ENCODE measurements around the gene CRTAP. TPM values are rescaled to one million over a fixed set of nuclear protein-coding genes. Genes with fewer than 3 reads are reported as not detected.
"Not testable (repeated sequence)": the region's sequence is repeated elsewhere in the genome, so short reads cannot be mapped to it uniquely, and the experiment has no call there.

CRTAP gene
- total RNA-seq, 1 experiment from 2014 or later = 104 TPM

GRCh38 chr3:33079813-33080212 is 34.0 kb upstream of the CRTAP start:
- H3K4me2 ChIP-seq (ENCODE audit: low read length); RAD21 ChIA-PET (ENCODE audit: low non-redundant PET in 1 of 2, low total read pairs in 2 of 2, uncharacterized antibody in 2 of 2, unreplicated experiment in 2 of 2); H3K9ac ChIP-seq (ENCODE audit: low read length); BruUV-seq (replicated peaks); ATAC-seq; H3K36me3 ChIP-seq (ENCODE audit: control insufficient read depth in 1 of 2, insufficient read depth in 2 of 2, low read length in 2 of 2); H3K9me3 ChIP-seq (ENCODE audit: control insufficient read depth in 1 of 2, insufficient read depth in 1 of 2, low read depth in 1 of 2, low read length in 2 of 2); H3K9me2 ChIP-seq (ENCODE audit: insufficient read depth); H2AFZ ChIP-seq (ENCODE audit: low read depth, low read length, poor library complexity, severe bottlenecking); H3K27me3 ChIP-seq (ENCODE audit: insufficient read depth, low read length); CTCF ChIA-PET; DNase-seq (ENCODE audit: low read depth, low spot score); H3K27ac ChIP-seq (ENCODE audit: low read depth, low read length); POLR2A ChIA-PET; H4K20me1 ChIP-seq (ENCODE audit: insufficient read depth); H3K4me3 ChIP-seq (replicated peaks in 1 of 2; ENCODE audit: low read depth in 1 of 2, low read length in 2 of 2); H3K4me1 ChIP-seq (ENCODE audit: control insufficient read depth in 1 of 2, insufficient read depth in 2 of 2, low read length in 2 of 2): not testable (repeated sequence)
- peaks cover 10% of the 10 kb centered on the region for H3K79me2 ChIP-seq (ENCODE audit: insufficient read depth, low read length)
- intact Hi-C loops (cut with micrococcal nuclease) = loop anchor here (10.0 kb wide), 1 partner anchor 345 kb away; no protein-coding TSS in a partner anchor

DNA sequence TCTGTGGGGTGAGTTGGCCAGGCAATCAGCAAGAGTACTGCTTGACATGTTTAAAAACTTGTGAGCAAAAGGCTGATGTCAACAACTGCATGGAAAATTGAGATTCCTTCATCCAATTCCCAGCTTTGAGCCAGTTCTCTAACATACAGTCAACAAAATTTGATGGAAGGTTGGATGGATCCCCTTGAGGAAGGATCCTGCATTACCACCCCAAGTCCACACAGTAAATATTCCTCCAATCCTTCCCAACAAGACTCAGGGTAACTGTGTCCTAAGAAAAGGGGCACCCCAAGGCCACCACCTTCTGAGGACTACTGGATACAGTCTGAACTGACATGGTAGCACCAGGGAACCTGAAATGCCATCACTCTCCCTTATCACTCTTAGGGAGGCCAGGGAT is 32.0 kb upstream of the CRTAP start:
- no peak for TF ChIP-seq ZNF274 (IDR thresholded peaks at IDR 0.05; ENCODE audit: low read depth, low read length)
- TF ChIP-seq ELF1 (IDR thresholded peaks at IDR 0.05; ENCODE audit: borderline replicate concordance, low read depth) = no peak
- TF ChIP-seq EZH2phosphoT487 (IDR thresholded peaks at IDR 0.05; ENCODE audit: borderline replicate concordance) = no peak
- TF ChIP-seq SIN3A (IDR thresholded peaks at IDR 0.05; ENCODE audit: low read depth) = no peak
- no peak for TF ChIP-seq MAX (IDR thresholded peaks at IDR 0.05)
- TF ChIP-seq, protein P1, sequence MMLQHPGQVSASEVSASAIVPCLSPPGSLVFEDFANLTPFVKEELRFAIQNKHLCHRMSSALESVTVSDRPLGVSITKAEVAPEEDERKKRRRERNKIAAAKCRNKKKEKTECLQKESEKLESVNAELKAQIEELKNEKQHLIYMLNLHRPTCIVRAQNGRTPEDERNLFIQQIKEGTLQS (IDR thresholded peaks at IDR 0.05) = no peak
- TF ChIP-seq POLR2AphosphoS5 (IDR thresholded peaks at IDR 0.05; ENCODE audit: low read depth, low read length) = no peak
- TF ChIP-seq SRF (IDR thresholded peaks at IDR 0.05; ENCODE audit: low read depth) = no peak
- no peak for TF ChIP-seq REST (IDR thresholded peaks at IDR 0.05; ENCODE audit: low read depth)
- TF ChIP-seq JUND (IDR thresholded peaks at IDR 0.05) = no peak
- no peak for TF ChIP-seq TCF7L2 (IDR thresholded peaks at IDR 0.05; ENCODE audit: borderline replicate concordance, extremely low read depth, insufficient read depth, insufficient read length)
- TF ChIP-seq, protein P2, sequence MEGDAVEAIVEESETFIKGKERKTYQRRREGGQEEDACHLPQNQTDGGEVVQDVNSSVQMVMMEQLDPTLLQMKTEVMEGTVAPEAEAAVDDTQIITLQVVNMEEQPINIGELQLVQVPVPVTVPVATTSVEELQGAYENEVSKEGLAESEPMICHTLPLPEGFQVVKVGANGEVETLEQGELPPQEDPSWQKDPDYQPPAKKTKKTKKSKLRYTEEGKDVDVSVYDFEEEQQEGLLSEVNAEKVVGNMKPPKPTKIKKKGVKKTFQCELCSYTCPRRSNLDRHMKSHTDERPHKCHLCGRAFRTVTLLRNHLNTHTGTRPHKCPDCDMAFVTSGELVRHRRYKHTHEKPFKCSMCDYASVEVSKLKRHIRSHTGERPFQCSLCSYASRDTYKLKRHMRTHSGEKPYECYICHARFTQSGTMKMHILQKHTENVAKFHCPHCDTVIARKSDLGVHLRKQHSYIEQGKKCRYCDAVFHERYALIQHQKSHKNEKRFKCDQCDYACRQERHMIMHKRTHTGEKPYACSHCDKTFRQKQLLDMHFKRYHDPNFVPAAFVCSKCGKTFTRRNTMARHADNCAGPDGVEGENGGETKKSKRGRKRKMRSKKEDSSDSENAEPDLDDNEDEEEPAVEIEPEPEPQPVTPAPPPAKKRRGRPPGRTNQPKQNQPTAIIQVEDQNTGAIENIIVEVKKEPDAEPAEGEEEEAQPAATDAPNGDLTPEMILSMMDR (IDR thresholded peaks at IDR 0.05 in 2 of 3, conservative IDR thresholded peaks at IDR 0.05 in 1 of 3; ENCODE audit: borderline replicate concordance in 1 of 3, insufficient read depth in 1 of 3, low read depth in 2 of 3, low read length in 2 of 3) = no peak
- Histone ChIP-seq H4K20me1 (ENCODE audit: insufficient read depth) (no peaks in the 10 kb centered on the region), H3K4me1 (ENCODE audit: control insufficient read depth in 1 of 2, insufficient read depth in 2 of 2, low read length in 2 of 2) (no peaks in the 10 kb centered on the region), H2AFZ (ENCODE audit: low read depth, low read length, poor library complexity, severe bottlenecking) (no peak overlapping the region), H3K4me3 (replicated peaks in 1 of 2; ENCODE audit: low read depth in 1 of 2, low read length in 2 of 2) (no peak overlapping the region), H3K9me3 (ENCODE audit: control insufficient read depth in 1 of 2, insufficient read depth in 1 of 2, low read depth in 1 of 2, low read length in 2 of 2) (no peaks in the 10 kb centered on the region), H3K4me2 (ENCODE audit: low read length) (no peak overlapping the region), H3K79me2 (ENCODE audit: insufficient read depth, low read length) (peaks cover 19% of the 10 kb centered on the region), H3K9me2 (ENCODE audit: insufficient read depth) (no peaks in the 10 kb centered on the region), H3K36me3 (ENCODE audit: control insufficient read depth in 1 of 2, insufficient read depth in 2 of 2, low read length in 2 of 2) (no peaks in the 10 kb centered on the region), H3K27me3 (ENCODE audit: insufficient read depth, low read length) (no peaks in the 10 kb centered on the region), H3K27ac (ENCODE audit: low read depth, low read length) (no peak overlapping the region), H3K9ac (ENCODE audit: low read length) (no peak overlapping the region)
- ATAC-seq (no peak), DNase-seq (ENCODE audit: low read depth, low spot score) (no peak)
- POLR2A ChIA-PET = no interaction called here
- RAD21 ChIA-PET (ENCODE audit: low non-redundant PET in 1 of 2, low total read pairs in 2 of 2, uncharacterized antibody in 2 of 2, unreplicated experiment in 2 of 2) = no interaction called here
- CTCF ChIA-PET = no interaction called here
- intact Hi-C loops (cut with micrococcal nuclease) = no loop called here
- BruUV-seq (replicated peaks) = no TSS peak
